NCI-H1048 (cell line): ENCODE measurements around the gene CRYBB2.
"Not testable (repeated sequence)": the region's sequence is repeated elsewhere in the genome, so short reads cannot be mapped to it uniquely, and the experiment has no call there.

ENCODE experiments used
- DNase-seq: peaks from one replicate; lab custom pipeline; 2025; lab: John Stamatoyannopoulos, UW

Gene CRYBB2

GRCh38 chr22:25199731-25200520 is 19.5 kb upstream of the CRYBB2 start, which contains the start of gene CRYBB3:
TSS of gene CRYBB3 (plus strand) at chr22:25199858. CDS start at chr22:25201397, 1,539 bp downstream.
- DNase-seq: no peak

- DNase-seq: no peak
Measured at GRCh38 chr22:25200967-25201366, 18.5 kb upstream of the CRYBB2 start.

GRCh38 chr22:25201557-25202273 is 17.7 kb upstream of the CRYBB2 start:
- DNase-seq: no peak

- DNase-seq: no peak
Measured at GRCh38 chr22:25202290-25202921, 17.0 kb upstream of the CRYBB2 start.

GRCh38 chr22:25203082-25203481 is 16.4 kb upstream of the CRYBB2 start:
- no peak for DNase-seq

- not testable (repeated sequence) for DNase-seq
Measured at GRCh38 chr22:25204547-25204946, 14.9 kb upstream of the CRYBB2 start.

- no peak for DNase-seq
Measured at GRCh38 chr22:25205847-25206246, 13.6 kb upstream of the CRYBB2 start.

GRCh38 chr22:25206998-25207397 is 12.4 kb upstream of the CRYBB2 start:
- DNase-seq: no peak

- no peak for DNase-seq
Measured at GRCh38 chr22:25207553-25208157, 11.8 kb upstream of the CRYBB2 start.

- DNase-seq: no peak
Measured at GRCh38 chr22:25208328-25208727, 11.1 kb upstream of the CRYBB2 start.

- DNase-seq: no peak
Measured at GRCh38 chr22:25208743-25209505, 10.5 kb upstream of the CRYBB2 start.

- no peak for DNase-seq
Measured at GRCh38 chr22:25210793-25211192, 8.6 kb upstream of the CRYBB2 start.

- no peak for DNase-seq
Measured at GRCh38 chr22:25212337-25212736, 7.1 kb upstream of the CRYBB2 start.

GRCh38 chr22:25213221-25213620 is 6.2 kb upstream of the CRYBB2 start:
- no peak for DNase-seq

- no peak for DNase-seq
Measured at GRCh38 chr22:25216230-25216629, 3.2 kb upstream of the CRYBB2 start.

- no peak for DNase-seq
Measured at GRCh38 chr22:25219948-25220442, 556 bp downstream of the CRYBB2 start.

- DNase-seq: no peak
Measured at GRCh38 chr22:25221790-25222189, 2.4 kb downstream of the CRYBB2 start.

GRCh38 chr22:25223269-25223850 is 3.9 kb downstream of the CRYBB2 start:
- DNase-seq: no peak

GRCh38 chr22:25228822-25229221 is 9.4 kb downstream of the CRYBB2 start:
- no peak for DNase-seq

- DNase-seq: not testable (repeated sequence)
Measured at GRCh38 chr22:25230760-25231159, 11.3 kb downstream of the CRYBB2 start.

GRCh38 chr22:25232301-25232700 is 12.9 kb downstream of the CRYBB2 start:
- DNase-seq: no peak
